ENCODE data around the gene RELL2.
"Not testable (repeated sequence)": the region's sequence is repeated elsewhere in the genome, so short reads cannot be mapped to it uniquely, and the experiment has no call there.

GRCh38 chr5:141609921-141610320, 26.9 kb upstream of the RELL2 start:
- TF ChIP-seq CTCF (IDR thresholded peaks at IDR 0.05; ENCODE audit: low read length); EZH2 (IDR thresholded peaks at IDR 0.05; ENCODE audit: borderline replicate concordance, low read length): not testable (repeated sequence)

All from OCI-LY1 (cell line).